Measurements from ENCODE around the gene INTS1.

DNA sequence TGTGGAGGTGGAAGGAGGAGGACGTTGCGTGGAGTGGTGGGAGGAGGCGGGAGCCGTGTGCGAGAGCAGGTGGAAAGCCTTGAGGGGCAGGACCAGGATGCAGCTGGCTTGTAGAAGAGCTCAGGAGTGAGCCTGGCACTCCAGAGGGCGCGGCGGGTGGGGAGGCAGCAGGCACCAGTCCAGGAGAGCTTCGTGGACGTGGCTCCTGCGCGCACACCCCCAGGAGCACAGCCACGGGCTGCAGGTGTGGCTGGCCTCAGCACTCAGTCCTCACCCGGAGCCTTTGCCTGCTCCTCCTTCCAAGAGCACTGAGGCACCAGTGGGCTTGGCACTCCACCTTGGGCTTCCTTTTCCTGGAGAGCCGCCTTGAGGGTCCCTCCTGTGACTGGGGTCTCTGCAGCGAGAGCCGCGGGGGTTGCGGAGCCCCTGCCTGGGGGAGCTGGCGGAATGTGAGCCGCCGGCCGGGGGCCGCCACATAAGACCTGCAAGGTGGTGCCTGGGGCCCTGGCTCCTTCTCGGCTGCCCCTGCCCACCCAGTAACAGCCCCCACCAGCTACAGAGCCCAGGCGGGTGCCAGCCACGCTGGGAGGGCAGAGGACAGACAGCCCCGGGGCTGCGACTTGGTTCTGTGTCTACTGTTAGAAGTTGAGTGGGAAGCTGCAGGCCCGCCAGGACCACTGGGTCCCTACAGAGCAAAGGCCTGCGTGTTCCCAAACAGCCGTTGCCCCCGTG, 37.4 kb upstream of the INTS1 start:
- TF ChIP-seq, protein P1, sequence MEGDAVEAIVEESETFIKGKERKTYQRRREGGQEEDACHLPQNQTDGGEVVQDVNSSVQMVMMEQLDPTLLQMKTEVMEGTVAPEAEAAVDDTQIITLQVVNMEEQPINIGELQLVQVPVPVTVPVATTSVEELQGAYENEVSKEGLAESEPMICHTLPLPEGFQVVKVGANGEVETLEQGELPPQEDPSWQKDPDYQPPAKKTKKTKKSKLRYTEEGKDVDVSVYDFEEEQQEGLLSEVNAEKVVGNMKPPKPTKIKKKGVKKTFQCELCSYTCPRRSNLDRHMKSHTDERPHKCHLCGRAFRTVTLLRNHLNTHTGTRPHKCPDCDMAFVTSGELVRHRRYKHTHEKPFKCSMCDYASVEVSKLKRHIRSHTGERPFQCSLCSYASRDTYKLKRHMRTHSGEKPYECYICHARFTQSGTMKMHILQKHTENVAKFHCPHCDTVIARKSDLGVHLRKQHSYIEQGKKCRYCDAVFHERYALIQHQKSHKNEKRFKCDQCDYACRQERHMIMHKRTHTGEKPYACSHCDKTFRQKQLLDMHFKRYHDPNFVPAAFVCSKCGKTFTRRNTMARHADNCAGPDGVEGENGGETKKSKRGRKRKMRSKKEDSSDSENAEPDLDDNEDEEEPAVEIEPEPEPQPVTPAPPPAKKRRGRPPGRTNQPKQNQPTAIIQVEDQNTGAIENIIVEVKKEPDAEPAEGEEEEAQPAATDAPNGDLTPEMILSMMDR (IDR thresholded peaks at IDR 0.05) = no peak
- TF ChIP-seq POLR2A (IDR thresholded peaks at IDR 0.05) (no peak), EP300 (IDR thresholded peaks at IDR 0.05) (no peak)
